ENCODE results near the gene NFIC.
"Not testable (repeated sequence)": the region's sequence is repeated elsewhere in the genome, so short reads cannot be mapped to it uniquely, and the experiment has no call there.

NFIC gene

GRCh38 chr19:3370214-3370720, 3.9 kb downstream of the NFIC start:
- in situ Hi-C loops (cut with MboI; ENCODE audit: low sequenced_read_pairs): no loop called here

GRCh38 chr19:3370728-3371591, 4.6 kb downstream of the NFIC start:
- in situ Hi-C loops (cut with MboI; ENCODE audit: low sequenced_read_pairs): no loop called here

- in situ Hi-C loops (cut with MboI; ENCODE audit: low sequenced_read_pairs): no loop called here
These were observed 6.0 kb downstream of the NFIC start for GRCh38 chr19:3372413-3372812.

- in situ Hi-C loops (cut with MboI; ENCODE audit: low sequenced_read_pairs): no loop called here
These were observed 7.6 kb downstream of the NFIC start for GRCh38 chr19:3373971-3374368.

- in situ Hi-C loops (cut with MboI; ENCODE audit: low sequenced_read_pairs): no loop called here
These were observed 8.2 kb downstream of the NFIC start for GRCh38 chr19:3374369-3375112.

GRCh38 chr19:3375221-3376090, 9.1 kb downstream of the NFIC start:
- in situ Hi-C loops (cut with MboI; ENCODE audit: low sequenced_read_pairs): no loop called here

- in situ Hi-C loops (cut with MboI; ENCODE audit: low sequenced_read_pairs): not testable (repeated sequence)
These were observed 9.7 kb downstream of the NFIC start for GRCh38 chr19:3376091-3376455.

GRCh38 chr19:3378352-3379150, 12.2 kb downstream of the NFIC start:
- in situ Hi-C loops (cut with MboI; ENCODE audit: low sequenced_read_pairs): no loop called here

- in situ Hi-C loops (cut with MboI; ENCODE audit: low sequenced_read_pairs): no loop called here
These were observed 14.4 kb downstream of the NFIC start for GRCh38 chr19:3380829-3381228.

- in situ Hi-C loops (cut with MboI; ENCODE audit: low sequenced_read_pairs): no loop called here
These were observed 15.5 kb downstream of the NFIC start for GRCh38 chr19:3381701-3382372.

- in situ Hi-C loops (cut with MboI; ENCODE audit: low sequenced_read_pairs): no loop called here
These were observed 16.2 kb downstream of the NFIC start for GRCh38 chr19:3382460-3383100.

GRCh38 chr19:3383121-3383722, 16.8 kb downstream of the NFIC start:
- in situ Hi-C loops (cut with MboI; ENCODE audit: low sequenced_read_pairs): no loop called here

GRCh38 chr19:3386447-3387234, 20.3 kb downstream of the NFIC start:
- in situ Hi-C loops (cut with MboI; ENCODE audit: low sequenced_read_pairs): no loop called here

GRCh38 chr19:3387645-3388589, 21.5 kb downstream of the NFIC start:
- in situ Hi-C loops (cut with MboI; ENCODE audit: low sequenced_read_pairs): no loop called here

- in situ Hi-C loops (cut with MboI; ENCODE audit: low sequenced_read_pairs): no loop called here
These were observed 23.0 kb downstream of the NFIC start for GRCh38 chr19:3389446-3389778.

GRCh38 chr19:3389876-3390371, 23.5 kb downstream of the NFIC start:
- in situ Hi-C loops (cut with MboI; ENCODE audit: low sequenced_read_pairs): no loop called here

- in situ Hi-C loops (cut with MboI; ENCODE audit: low sequenced_read_pairs): not testable (repeated sequence)
These were observed 25.5 kb downstream of the NFIC start for GRCh38 chr19:3391911-3392310.
